Measurements from ENCODE around the gene SIRT6. TPM values are rescaled to one million over a fixed set of nuclear protein-coding genes. Genes with fewer than 3 reads are reported as not detected.

Gene SIRT6
- total and polyA plus RNA-seq, 10 of the 15 experiments (the other 5 are each of a cell fraction or from before 2014, with no cell fraction given): 1.3 to 49.6 (median 24.2) TPM

DNA sequence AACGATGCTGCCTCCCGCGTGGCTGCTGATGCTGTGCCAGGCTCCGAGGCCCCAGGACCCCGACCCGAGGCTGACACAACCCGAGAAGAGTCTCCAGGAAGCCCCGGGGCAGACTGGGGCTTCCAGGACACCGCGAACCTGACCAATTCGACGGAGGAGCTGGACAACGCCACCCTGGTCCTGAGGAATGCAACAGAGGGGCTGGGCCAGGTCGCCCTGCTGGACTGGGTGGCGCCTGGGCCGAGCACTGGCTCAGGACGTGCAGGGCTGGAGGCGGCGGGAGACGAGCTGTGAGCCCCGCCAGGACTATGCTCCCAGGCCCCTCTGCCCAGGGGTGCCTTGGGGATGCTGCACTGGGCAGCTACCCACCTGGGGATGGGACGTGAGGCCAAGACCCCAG lies 10.7 kb downstream of the SIRT6 start:
- in situ Hi-C loops (cut with MboI) (no loop called here), intact Hi-C loops (cut with micrococcal nuclease; ENCODE audit: unreplicated experiment) (no loop called here)
- RAD21 ChIA-PET (ENCODE audit: unreplicated experiment): no interaction called here
- no TSS peak for BruUV-seq (replicated peaks)
- ATAC-seq: no peak
- Histone ChIP-seq H3K27ac (ENCODE audit: control insufficient read depth, insufficient read depth) (no peak overlapping the region), H3K27me3 (replicated peaks in 1 of 2; ENCODE audit: control insufficient read depth in 2 of 2, insufficient read depth in 2 of 2, low read length in 1 of 2) (no peaks in the 10 kb centered on the region), H3K79me2 (ENCODE audit: control insufficient read depth, insufficient read depth, low read length) (no peaks in the 10 kb centered on the region), H3K4me3 (no peak overlapping the region), H2AFZ (ENCODE audit: control insufficient read depth, low read depth, low read length) (no peak overlapping the region), H3K4me2 (ENCODE audit: control insufficient read depth, insufficient read depth) (no peak overlapping the region), H3K4me1 (ENCODE audit: control insufficient read depth, insufficient read depth, low read length) (no peaks in the 10 kb centered on the region), H3K36me3 (ENCODE audit: control insufficient read depth in 2 of 2, insufficient read depth in 2 of 2, low read length in 1 of 2) (peaks cover 0 to 4% of the 10 kb centered on the region in 2 experiments; a peak in 2 of 4 replicates), H3K9me3 (replicated peaks; ENCODE audit: control insufficient read depth, insufficient read depth, low read length) (no peaks in the 10 kb centered on the region), H4K20me1 (ENCODE audit: control insufficient read depth, insufficient read depth) (no peaks in the 10 kb centered on the region), H3K9ac (ENCODE audit: control insufficient read depth, insufficient read depth, low read length) (no peak overlapping the region)
- FAIRE-seq: no peak
- CTCF ChIA-PET: interaction anchor here (1.4 kb wide), 1 partner anchor 184 kb away, joined by 3 read pairs; no protein-coding TSS in a partner anchor
- 30% methylated on average over 22 of the region's 22 CpGs for WGBS (ENCODE audit: insufficient coverage, insufficient replicate concordance, low lambda C conversion rate, missing lambda C conversion rate)
- POLR2A ChIA-PET: no interaction called here
- SMC1A ChIA-PET (ENCODE audit: uncharacterized antibody, unreplicated experiment): no interaction called here
- no peak for DNase-seq (ENCODE audit: low read depth, low spot score)
- TF ChIP-seq ETV6 (conservative IDR thresholded peaks at IDR 0.05 in 1 of 2, IDR thresholded peaks at IDR 0.05 in 1 of 2; ENCODE audit: borderline replicate concordance in 1 of 2, low read depth in 1 of 2) (no peak), NFXL1 (IDR thresholded peaks at IDR 0.05; ENCODE audit: borderline replicate concordance) (no peak), NFIC (IDR thresholded peaks at IDR 0.05; ENCODE audit: low read depth, low read length) (no peak), FOXM1 (IDR thresholded peaks at IDR 0.05; ENCODE audit: low read depth, low read length) (no peak), RFX5 (IDR thresholded peaks at IDR 0.05; ENCODE audit: low read depth, low read length) (no peak), ZBED1 (IDR thresholded peaks at IDR 0.05; ENCODE audit: borderline replicate concordance) (no peak), IKZF2 (IDR thresholded peaks at IDR 0.05) (no peak), MTA2 (IDR thresholded peaks at IDR 0.05; ENCODE audit: low read depth) (no peak), NFYB (IDR thresholded peaks at IDR 0.05; ENCODE audit: insufficient read depth, low read depth, low read length) (no peak), YBX1 (IDR thresholded peaks at IDR 0.05) (no peak), GATAD2B (conservative IDR thresholded peaks at IDR 0.05; ENCODE audit: low read depth) (no peak), RBBP5 (conservative IDR thresholded peaks at IDR 0.05) (no peak), KAT2A (conservative IDR thresholded peaks at IDR 0.05; ENCODE audit: control insufficient read depth, low read depth, low read length) (no peak), TCF3 (IDR thresholded peaks at IDR 0.05; ENCODE audit: borderline replicate concordance, insufficient read depth, low read depth, low read length) (no peak)
- TF ChIP-seq, protein P1, sequence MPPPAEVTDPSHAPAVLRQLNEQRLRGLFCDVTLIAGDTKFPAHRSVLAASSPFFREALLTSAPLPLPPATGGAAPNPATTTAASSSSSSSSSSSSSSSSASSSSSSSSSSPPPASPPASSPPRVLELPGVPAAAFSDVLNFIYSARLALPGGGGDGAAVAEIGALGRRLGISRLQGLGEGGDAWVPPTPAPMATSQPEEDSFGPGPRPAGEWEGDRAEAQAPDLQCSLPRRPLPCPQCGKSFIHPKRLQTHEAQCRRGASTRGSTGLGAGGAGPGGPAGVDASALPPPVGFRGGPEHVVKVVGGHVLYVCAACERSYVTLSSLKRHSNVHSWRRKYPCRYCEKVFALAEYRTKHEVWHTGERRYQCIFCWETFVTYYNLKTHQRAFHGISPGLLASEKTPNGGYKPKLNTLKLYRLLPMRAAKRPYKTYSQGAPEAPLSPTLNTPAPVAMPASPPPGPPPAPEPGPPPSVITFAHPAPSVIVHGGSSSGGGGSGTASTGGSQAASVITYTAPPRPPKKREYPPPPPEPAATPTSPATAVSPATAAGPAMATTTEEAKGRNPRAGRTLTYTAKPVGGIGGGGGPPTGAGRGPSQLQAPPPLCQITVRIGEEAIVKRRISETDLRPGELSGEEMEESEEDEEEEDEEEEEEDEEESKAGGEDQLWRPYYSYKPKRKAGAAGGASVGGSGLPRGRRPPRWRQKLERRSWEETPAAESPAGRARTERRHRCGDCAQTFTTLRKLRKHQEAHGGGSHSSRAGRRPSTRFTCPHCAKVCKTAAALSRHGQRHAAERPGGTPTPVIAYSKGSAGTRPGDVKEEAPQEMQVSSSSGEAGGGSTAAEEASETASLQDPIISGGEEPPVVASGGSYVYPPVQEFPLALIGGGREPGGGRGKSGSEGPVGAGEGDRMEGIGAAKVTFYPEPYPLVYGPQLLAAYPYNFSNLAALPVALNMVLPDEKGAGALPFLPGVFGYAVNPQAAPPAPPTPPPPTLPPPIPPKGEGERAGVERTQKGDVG (CRISPR knock-in tag; IDR thresholded peaks at IDR 0.05): no peak
- TF ChIP-seq, protein P2, sequence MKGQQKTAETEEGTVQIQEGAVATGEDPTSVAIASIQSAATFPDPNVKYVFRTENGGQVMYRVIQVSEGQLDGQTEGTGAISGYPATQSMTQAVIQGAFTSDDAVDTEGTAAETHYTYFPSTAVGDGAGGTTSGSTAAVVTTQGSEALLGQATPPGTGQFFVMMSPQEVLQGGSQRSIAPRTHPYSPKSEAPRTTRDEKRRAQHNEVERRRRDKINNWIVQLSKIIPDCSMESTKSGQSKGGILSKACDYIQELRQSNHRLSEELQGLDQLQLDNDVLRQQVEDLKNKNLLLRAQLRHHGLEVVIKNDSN (IDR thresholded peaks at IDR 0.05; ENCODE audit: borderline replicate concordance, extremely low read length, insufficient read depth, low read depth, low read length): no peak
- TF ChIP-seq, protein P3, sequence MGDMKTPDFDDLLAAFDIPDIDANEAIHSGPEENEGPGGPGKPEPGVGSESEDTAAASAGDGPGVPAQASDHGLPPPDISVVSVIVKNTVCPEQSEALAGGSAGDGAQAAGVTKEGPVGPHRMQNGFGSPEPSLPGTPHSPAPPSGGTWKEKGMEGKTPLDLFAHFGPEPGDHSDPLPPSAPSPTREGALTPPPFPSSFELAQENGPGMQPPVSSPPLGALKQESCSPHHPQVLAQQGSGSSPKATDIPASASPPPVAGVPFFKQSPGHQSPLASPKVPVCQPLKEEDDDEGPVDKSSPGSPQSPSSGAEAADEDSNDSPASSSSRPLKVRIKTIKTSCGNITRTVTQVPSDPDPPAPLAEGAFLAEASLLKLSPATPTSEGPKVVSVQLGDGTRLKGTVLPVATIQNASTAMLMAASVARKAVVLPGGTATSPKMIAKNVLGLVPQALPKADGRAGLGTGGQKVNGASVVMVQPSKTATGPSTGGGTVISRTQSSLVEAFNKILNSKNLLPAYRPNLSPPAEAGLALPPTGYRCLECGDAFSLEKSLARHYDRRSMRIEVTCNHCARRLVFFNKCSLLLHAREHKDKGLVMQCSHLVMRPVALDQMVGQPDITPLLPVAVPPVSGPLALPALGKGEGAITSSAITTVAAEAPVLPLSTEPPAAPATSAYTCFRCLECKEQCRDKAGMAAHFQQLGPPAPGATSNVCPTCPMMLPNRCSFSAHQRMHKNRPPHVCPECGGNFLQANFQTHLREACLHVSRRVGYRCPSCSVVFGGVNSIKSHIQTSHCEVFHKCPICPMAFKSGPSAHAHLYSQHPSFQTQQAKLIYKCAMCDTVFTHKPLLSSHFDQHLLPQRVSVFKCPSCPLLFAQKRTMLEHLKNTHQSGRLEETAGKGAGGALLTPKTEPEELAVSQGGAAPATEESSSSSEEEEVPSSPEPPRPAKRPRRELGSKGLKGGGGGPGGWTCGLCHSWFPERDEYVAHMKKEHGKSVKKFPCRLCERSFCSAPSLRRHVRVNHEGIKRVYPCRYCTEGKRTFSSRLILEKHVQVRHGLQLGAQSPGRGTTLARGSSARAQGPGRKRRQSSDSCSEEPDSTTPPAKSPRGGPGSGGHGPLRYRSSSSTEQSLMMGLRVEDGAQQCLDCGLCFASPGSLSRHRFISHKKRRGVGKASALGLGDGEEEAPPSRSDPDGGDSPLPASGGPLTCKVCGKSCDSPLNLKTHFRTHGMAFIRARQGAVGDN (IDR thresholded peaks at IDR 0.05): no peak
